ENCODE data around the gene DOCK1.
"Not testable (repeated sequence)": the region's sequence is repeated elsewhere in the genome, so short reads cannot be mapped to it uniquely, and the experiment has no call there.

The DOCK1 gene

GRCh38 chr10:126910798-126911197, 5.6 kb downstream of the DOCK1 start:
- Histone ChIP-seq H3K9me3 (ENCODE audit: control insufficient read depth, insufficient read depth, low read length) (no peaks in the 10 kb centered on the region), H3K27ac (ENCODE audit: low read length) (no peak overlapping the region), H3K4me3 (ENCODE audit: low read length) (no peak overlapping the region), H3K4me1 (ENCODE audit: control insufficient read depth, insufficient read depth, low read length) (0 out of 2 replicates have a peak, but pooled peaks cover 3% of the 10 kb centered on the region), H3K36me3 (ENCODE audit: control insufficient read depth, insufficient read depth, low read length) (no peaks in the 10 kb centered on the region), H3K27me3 (ENCODE audit: control insufficient read depth, insufficient read depth, low read length) (no peaks in the 10 kb centered on the region)
- no peak for DNase-seq (ENCODE audit: low read depth, low spot score)
- WGBS (ENCODE audit: insufficient coverage, insufficient read length) = no CpG with 5 or more reads among the region's 6 CpGs

DNA sequence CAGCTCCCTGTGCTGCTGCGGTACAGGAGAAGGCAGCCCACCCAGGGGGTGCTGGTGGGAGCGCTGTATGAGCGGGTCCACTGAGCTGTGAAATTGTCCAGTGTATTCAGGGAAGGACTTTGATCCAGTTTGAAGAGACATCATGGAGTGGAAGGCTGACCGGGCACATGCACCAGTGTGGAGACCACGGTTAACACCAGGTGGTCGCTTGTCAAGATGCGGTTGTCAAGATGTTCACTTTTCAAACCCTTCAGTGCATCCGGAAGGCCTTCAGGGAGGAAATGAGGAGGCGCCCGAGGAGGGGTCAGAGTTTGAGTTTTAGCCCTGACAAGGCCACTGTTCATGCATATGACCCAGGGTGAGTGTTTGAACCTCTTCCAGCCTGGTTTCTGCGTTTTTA, 6.1 kb downstream of the DOCK1 start:
- H3K4me1 ChIP-seq (ENCODE audit: control insufficient read depth, insufficient read depth, low read length) = 0 out of 2 replicates have a peak, but pooled peaks cover 3% of the 10 kb centered on the region
- no CpG with 5 or more reads among the region's 11 CpGs for WGBS (ENCODE audit: insufficient coverage, insufficient read length)
- no peaks in the 10 kb centered on the region for H3K36me3 ChIP-seq (ENCODE audit: control insufficient read depth, insufficient read depth, low read length)
- no peaks in the 10 kb centered on the region for H3K9me3 ChIP-seq (ENCODE audit: control insufficient read depth, insufficient read depth, low read length)
- no peak overlapping the region for H3K27ac ChIP-seq (ENCODE audit: low read length)
- H3K4me3 ChIP-seq (ENCODE audit: low read length) = no peak overlapping the region
- DNase-seq (ENCODE audit: low read depth, low spot score) = no peak
- no peaks in the 10 kb centered on the region for H3K27me3 ChIP-seq (ENCODE audit: control insufficient read depth, insufficient read depth, low read length)

- Histone ChIP-seq H3K36me3 (ENCODE audit: control insufficient read depth, insufficient read depth, low read length) (peaks cover 3% of the 10 kb centered on the region; the same call in 1 of the 2 replicates), H3K4me1 (ENCODE audit: control insufficient read depth, insufficient read depth, low read length) (peaks cover 2% of the 10 kb centered on the region; the same call in 1 of the 2 replicates), H3K4me3 (ENCODE audit: low read length) (no peak overlapping the region), H3K27me3 (ENCODE audit: control insufficient read depth, insufficient read depth, low read length) (no peaks in the 10 kb centered on the region), H3K27ac (ENCODE audit: low read length) (no peak overlapping the region), H3K9me3 (ENCODE audit: control insufficient read depth, insufficient read depth, low read length) (no peaks in the 10 kb centered on the region)
- DNase-seq (ENCODE audit: low read depth, low spot score) = no peak
- no CpG with 5 or more reads among the region's 11 CpGs for WGBS (ENCODE audit: insufficient coverage, insufficient read length)
Observed at GRCh38 chr10:126913316-126913715, 8.1 kb downstream of the DOCK1 start.

GRCh38 chr10:126914561-126914960, 9.3 kb downstream of the DOCK1 start:
- Histone ChIP-seq H3K4me1 (ENCODE audit: control insufficient read depth, insufficient read depth, low read length) (peaks cover 2% of the 10 kb centered on the region; the same call in 1 of the 2 replicates), H3K4me3 (ENCODE audit: low read length) (no peak overlapping the region), H3K27me3 (ENCODE audit: control insufficient read depth, insufficient read depth, low read length) (no peaks in the 10 kb centered on the region), H3K9me3 (ENCODE audit: control insufficient read depth, insufficient read depth, low read length) (no peaks in the 10 kb centered on the region), H3K36me3 (ENCODE audit: control insufficient read depth, insufficient read depth, low read length) (peaks cover 4% of the 10 kb centered on the region; the same call in 1 of the 2 replicates), H3K27ac (ENCODE audit: low read length) (no peak overlapping the region)
- no peak for DNase-seq (ENCODE audit: low read depth, low spot score)
- WGBS (ENCODE audit: insufficient coverage, insufficient read length) = no CpG with 5 or more reads among the region's 1 CpG

DNA sequence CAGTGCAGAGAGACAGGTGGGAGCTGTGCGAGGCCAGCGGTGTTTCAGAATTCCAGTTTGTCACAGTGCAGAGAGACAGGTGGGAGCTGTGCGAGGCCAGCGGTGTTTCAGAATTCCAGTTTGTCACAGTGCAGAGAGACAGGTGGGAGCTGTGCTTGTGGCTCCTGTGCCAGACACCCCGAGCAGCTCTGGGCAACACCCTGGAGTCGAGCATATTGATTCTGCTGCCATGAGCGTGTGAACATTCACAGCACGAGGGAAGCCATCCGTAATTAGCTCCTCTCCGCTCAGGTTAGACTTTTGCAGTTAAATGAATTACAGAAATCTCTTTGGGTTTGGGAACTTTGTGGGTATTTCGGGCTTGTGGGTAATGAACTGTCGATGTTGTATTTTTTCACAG, 11.7 kb downstream of the DOCK1 start:
- not testable (repeated sequence) for H3K27ac ChIP-seq (ENCODE audit: low read length); H3K36me3 ChIP-seq (ENCODE audit: control insufficient read depth, insufficient read depth, low read length); H3K9me3 ChIP-seq (ENCODE audit: control insufficient read depth, insufficient read depth, low read length); DNase-seq (ENCODE audit: low read depth, low spot score); H3K27me3 ChIP-seq (ENCODE audit: control insufficient read depth, insufficient read depth, low read length); H3K4me3 ChIP-seq (ENCODE audit: low read length); H3K4me1 ChIP-seq (ENCODE audit: control insufficient read depth, insufficient read depth, low read length)
- no CpG with 5 or more reads among the region's 12 CpGs for WGBS (ENCODE audit: insufficient coverage, insufficient read length)

- H3K4me1 ChIP-seq (ENCODE audit: control insufficient read depth, insufficient read depth, low read length) = no peaks in the 10 kb centered on the region; the same call in 1 of the 2 replicates
- H3K9me3 ChIP-seq (ENCODE audit: control insufficient read depth, insufficient read depth, low read length) = no peaks in the 10 kb centered on the region
- no peak overlapping the region for H3K27ac ChIP-seq (ENCODE audit: low read length)
- WGBS (ENCODE audit: insufficient coverage, insufficient read length) = no CpG with 5 or more reads among the region's 7 CpGs
- peaks cover 4% of the 10 kb centered on the region; the same call in 1 of the 2 replicates for H3K36me3 ChIP-seq (ENCODE audit: control insufficient read depth, insufficient read depth, low read length)
- no peak overlapping the region for H3K4me3 ChIP-seq (ENCODE audit: low read length)
- no peaks in the 10 kb centered on the region for H3K27me3 ChIP-seq (ENCODE audit: control insufficient read depth, insufficient read depth, low read length)
- DNase-seq (ENCODE audit: low read depth, low spot score) = no peak
Observed at GRCh38 chr10:126917375-126917774, 12.1 kb downstream of the DOCK1 start.

DNA sequence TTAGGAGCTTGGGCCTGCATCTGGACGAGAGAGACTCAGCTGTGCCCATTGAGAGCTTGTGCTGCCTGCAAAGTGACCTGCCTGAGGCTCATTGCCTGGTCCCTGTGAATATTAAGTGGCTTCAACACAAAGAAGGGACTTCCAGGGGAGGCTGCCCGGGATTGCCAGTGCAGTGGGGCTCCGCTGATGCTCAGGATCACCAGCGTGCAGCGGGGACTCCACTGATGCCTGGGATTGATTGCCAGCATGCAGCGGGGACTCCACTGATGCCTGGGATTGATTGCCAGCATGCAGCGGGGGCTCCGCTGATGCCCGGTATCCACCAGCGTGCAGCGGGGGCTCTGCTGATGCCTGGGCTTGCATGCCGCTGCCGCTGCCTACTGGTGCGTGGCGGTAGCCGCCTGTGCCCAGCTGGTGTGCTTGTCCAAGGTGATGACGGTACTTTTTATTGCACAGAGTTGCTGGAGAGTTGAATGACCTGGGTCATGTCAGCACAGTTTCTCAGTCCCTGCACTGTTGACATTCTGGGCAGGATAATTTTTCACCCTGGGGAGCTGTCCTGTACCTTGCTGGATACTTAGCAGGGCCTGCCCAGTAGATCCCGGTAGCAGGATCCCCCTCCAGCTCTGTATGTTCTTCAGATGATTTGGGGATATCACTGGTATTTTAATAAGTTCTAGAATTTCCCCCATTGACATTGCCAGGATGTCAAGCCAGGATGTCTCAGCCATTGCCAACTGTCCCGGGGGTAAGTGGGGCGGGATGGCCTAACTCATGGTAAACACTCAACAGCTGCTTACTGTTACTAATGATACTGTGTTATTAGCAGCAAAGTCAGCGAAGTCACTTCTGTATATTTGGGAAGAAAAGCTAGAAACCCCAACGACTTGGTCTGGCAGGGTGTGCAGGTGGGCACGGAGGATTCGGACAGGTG, 13.0 kb downstream of the DOCK1 start:
- H3K4me3 ChIP-seq (ENCODE audit: low read length) = no peak overlapping the region
- H3K9me3 ChIP-seq (ENCODE audit: control insufficient read depth, insufficient read depth, low read length) = no peaks in the 10 kb centered on the region
- H3K36me3 ChIP-seq (ENCODE audit: control insufficient read depth, insufficient read depth, low read length) = peaks cover 4% of the 10 kb centered on the region; the same call in 1 of the 2 replicates
- DNase-seq (ENCODE audit: low read depth, low spot score) = no peak
- no peak overlapping the region for H3K27ac ChIP-seq (ENCODE audit: low read length)
- no CpG with 5 or more reads among the region's 24 CpGs for WGBS (ENCODE audit: insufficient coverage, insufficient read length)
- H3K4me1 ChIP-seq (ENCODE audit: control insufficient read depth, insufficient read depth, low read length) = no peaks in the 10 kb centered on the region; the same call in 1 of the 2 replicates
- H3K27me3 ChIP-seq (ENCODE audit: control insufficient read depth, insufficient read depth, low read length) = no peaks in the 10 kb centered on the region

GRCh38 chr10:126919426-126919825, 14.2 kb downstream of the DOCK1 start:
- Histone ChIP-seq H3K4me3 (ENCODE audit: low read length) (no peak overlapping the region), H3K27me3 (ENCODE audit: control insufficient read depth, insufficient read depth, low read length) (no peaks in the 10 kb centered on the region), H3K27ac (ENCODE audit: low read length) (no peak overlapping the region), H3K36me3 (ENCODE audit: control insufficient read depth, insufficient read depth, low read length) (peaks cover 4% of the 10 kb centered on the region; the same call in 1 of the 2 replicates), H3K4me1 (ENCODE audit: control insufficient read depth, insufficient read depth, low read length) (no peaks in the 10 kb centered on the region; the same call in 1 of the 2 replicates), H3K9me3 (ENCODE audit: control insufficient read depth, insufficient read depth, low read length) (no peaks in the 10 kb centered on the region)
- WGBS (ENCODE audit: insufficient coverage, insufficient read length) = no CpG with 5 or more reads among the region's 13 CpGs
- no peak for DNase-seq (ENCODE audit: low read depth, low spot score)

- no peak overlapping the region for H3K27ac ChIP-seq (ENCODE audit: low read length)
- no peaks in the 10 kb centered on the region; the same call in 1 of the 2 replicates for H3K4me1 ChIP-seq (ENCODE audit: control insufficient read depth, insufficient read depth, low read length)
- no peaks in the 10 kb centered on the region for H3K27me3 ChIP-seq (ENCODE audit: control insufficient read depth, insufficient read depth, low read length)
- WGBS (ENCODE audit: insufficient coverage, insufficient read length) = no CpG with 5 or more reads among the region's 4 CpGs
- no peak for DNase-seq (ENCODE audit: low read depth, low spot score)
- no peaks in the 10 kb centered on the region for H3K9me3 ChIP-seq (ENCODE audit: control insufficient read depth, insufficient read depth, low read length)
- H3K36me3 ChIP-seq (ENCODE audit: control insufficient read depth, insufficient read depth, low read length) = peaks cover 4% of the 10 kb centered on the region; the same call in 1 of the 2 replicates
- H3K4me3 ChIP-seq (ENCODE audit: low read length) = no peak overlapping the region
Observed at GRCh38 chr10:126921162-126921561, 15.9 kb downstream of the DOCK1 start.

- no peaks in the 10 kb centered on the region for H3K27me3 ChIP-seq (ENCODE audit: control insufficient read depth, insufficient read depth, low read length)
- peaks cover 4% of the 10 kb centered on the region; the same call in 1 of the 2 replicates for H3K36me3 ChIP-seq (ENCODE audit: control insufficient read depth, insufficient read depth, low read length)
- no peak overlapping the region for H3K27ac ChIP-seq (ENCODE audit: low read length)
- WGBS (ENCODE audit: insufficient coverage, insufficient read length) = no CpG with 5 or more reads among the region's 4 CpGs
- no peak for DNase-seq (ENCODE audit: low read depth, low spot score)
- no peak overlapping the region for H3K4me3 ChIP-seq (ENCODE audit: low read length)
- H3K4me1 ChIP-seq (ENCODE audit: control insufficient read depth, insufficient read depth, low read length) = no peaks in the 10 kb centered on the region; the same call in 1 of the 2 replicates
- no peaks in the 10 kb centered on the region for H3K9me3 ChIP-seq (ENCODE audit: control insufficient read depth, insufficient read depth, low read length)
Observed at GRCh38 chr10:126921974-126922525, 16.8 kb downstream of the DOCK1 start.

Data from iPS DF 6.9 (cell line).